GM19455 (cell line): ENCODE measurements around the gene MDGA2.
"Not testable (repeated sequence)": the region's sequence is repeated elsewhere in the genome, so short reads cannot be mapped to it uniquely, and the experiment has no call there.

Experiments
- ATAC-seq: cut with Tn5 transposase; IDR thresholded peaks from one replicate; pipeline ENCODE4 v1.9.1; 2021; ENCODE audit not compliant: unreplicated experiment

MDGA2 gene

DNA sequence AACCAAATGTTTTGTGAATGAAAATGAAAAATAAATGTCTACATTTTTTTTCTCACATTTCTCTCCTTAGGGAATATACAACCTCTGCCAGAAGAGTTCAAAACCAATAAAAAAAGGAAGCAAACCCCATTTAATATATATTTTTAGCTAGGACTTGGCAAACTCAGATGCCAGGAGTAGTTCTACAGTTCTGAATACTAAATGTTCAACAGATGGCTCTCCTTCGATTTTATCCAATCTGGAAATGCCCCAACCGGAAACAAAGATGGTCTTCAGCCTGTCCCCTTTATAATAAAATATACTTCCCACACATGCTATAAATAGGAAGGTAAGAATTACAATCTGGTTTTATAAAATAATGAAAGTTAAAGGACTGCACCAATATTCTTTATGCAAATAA lies 330.4 kb downstream of the MDGA2 start:
- no peak for ATAC-seq

- no peak for ATAC-seq
Observed at GRCh38 chr14:47332939-47333338, 342.5 kb downstream of the MDGA2 start.

DNA sequence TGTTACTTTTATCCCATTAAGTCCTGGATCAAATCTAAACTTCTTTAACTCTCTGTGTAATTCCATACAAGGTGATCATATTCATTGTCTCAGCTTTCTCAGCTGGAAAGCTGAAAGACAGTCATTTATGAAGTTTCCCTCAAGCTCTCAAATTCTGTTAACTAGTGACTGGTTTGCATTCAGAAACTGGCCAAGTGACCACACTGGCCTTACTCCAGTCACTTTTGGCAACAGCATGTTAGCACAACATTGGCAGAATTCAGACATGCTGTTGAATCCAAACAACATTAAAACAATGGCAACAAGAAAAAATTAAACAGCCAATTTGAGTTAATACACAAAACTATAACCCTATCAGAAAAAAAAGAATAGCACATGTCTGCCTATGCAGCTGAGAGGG lies 343.3 kb downstream of the MDGA2 start:
- no peak for ATAC-seq

- ATAC-seq = no peak
Observed at GRCh38 chr14:47328376-47328775, 347.0 kb downstream of the MDGA2 start.

GRCh38 chr14:47327336-47327735 lies 348.1 kb downstream of the MDGA2 start:
- no peak for ATAC-seq

DNA sequence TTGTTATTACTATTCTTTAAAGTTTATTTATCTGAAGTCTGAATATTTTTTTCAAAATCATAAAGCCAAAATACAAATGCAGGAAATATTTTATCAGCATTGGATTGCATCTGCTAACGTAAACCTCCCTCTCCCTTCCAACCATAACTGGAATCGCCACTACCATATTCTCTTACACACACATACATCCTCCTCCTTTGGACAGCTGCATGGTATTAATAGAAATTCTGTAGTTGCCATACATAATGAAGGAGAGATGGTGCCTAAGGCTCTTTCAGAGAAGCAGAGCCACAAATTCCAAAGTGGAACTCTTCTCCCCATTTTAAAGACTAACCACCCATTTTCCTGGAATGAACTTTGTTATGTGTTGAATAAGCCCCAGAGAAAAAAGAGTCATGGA lies 352.7 kb downstream of the MDGA2 start:
- no peak for ATAC-seq

DNA sequence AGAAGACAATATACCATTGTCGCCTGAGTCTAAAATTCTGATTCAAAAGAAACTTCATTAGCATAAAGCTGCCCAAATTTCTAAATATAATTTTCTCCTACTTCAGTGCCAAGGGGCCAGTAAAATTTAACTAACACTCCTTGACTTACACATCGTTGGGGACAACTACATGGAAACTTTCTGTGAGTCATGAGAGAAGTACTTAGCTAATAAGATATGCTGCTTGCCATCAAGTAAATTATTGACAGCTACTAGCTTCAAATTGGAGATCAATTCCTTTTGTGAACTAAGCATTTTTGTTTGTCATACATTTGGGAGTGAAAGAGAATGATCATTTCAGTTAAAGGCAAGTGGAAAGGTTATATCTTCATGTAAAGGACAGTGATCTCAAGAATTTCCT lies 373.3 kb downstream of the MDGA2 start:
- no peak for ATAC-seq

DNA sequence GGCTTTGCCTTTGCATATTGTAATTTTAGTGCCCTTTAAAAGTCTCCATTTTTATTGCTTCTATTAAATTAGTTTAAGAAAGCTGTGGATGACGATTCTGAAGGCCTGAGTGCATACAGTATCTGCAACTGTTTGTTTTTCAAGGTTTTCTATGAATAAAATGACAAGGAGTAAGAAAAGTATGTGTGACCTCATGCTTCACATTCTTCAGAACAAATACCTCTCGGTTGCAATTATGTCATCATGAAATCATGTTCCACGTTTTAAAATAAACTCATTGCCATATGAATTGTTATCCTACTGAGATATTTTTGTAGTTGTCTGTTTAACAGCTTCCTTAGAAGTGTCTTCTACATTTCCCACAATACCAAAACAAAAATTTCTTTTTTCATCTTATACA lies 374.6 kb downstream of the MDGA2 start:
- ATAC-seq = no peak

DNA sequence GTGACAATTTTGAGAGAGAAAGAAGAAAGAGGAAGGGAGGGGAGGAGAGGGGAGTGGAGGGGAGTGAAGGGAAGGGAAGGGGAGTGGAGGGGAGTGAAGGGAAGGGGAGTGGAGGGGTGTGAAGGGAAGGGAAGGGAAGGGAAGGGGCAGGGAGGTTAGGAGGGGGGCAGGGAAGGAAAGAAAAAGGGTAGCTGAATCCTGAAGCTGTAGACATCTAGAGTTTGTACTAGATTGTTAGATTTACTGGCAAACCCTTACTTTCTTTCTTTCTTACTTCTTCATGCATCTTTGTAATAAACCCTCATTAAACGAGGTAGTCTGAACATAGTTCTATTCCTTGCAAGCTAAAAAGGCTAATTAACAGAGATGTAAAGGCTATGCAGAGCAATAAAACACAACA lies 378.0 kb downstream of the MDGA2 start:
- no peak for ATAC-seq

DNA sequence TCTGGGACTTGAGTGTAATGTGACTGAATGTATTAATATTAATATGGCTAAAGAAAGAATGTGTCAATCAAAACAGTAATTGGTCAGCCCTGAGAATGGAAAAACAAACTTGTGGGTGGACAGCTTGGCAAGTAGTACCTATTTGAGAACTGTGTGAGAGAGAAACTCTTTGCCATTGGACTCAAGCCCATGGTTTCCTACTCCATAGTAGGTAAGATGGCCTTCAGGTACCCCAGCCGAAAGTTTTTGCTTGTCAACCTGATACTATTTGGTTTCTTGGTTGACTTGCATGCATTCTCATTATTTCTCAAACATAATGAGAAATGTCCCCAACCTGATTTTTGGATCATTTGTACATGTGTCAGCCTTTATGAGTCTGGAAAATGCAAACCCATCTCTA lies 391.1 kb downstream of the MDGA2 start:
- ATAC-seq = no peak

- not testable (repeated sequence) for ATAC-seq
Observed at GRCh38 chr14:47281761-47282160, 393.6 kb downstream of the MDGA2 start.

GRCh38 chr14:47278233-47278842 lies 397.1 kb downstream of the MDGA2 start:
- ATAC-seq = no peak

DNA sequence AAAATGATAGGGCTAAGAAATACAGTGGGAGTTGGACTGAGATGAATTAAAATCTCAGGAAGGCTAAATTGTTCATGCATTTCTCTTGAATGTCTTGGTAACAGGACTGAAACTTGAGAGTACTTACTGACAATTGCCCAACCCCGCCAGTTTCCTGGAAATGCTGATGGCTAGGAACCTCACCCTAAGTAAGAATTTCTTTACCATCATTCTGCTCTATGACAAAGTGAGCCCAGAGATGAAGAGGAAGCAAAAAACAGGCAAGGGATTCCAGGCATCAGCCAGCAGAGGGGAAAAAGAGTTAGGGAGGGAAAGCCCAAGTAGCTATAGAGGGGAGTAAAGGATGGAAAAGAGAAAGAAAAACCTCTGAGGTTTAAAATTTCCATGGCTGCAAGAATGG lies 397.7 kb downstream of the MDGA2 start:
- ATAC-seq = no peak

DNA sequence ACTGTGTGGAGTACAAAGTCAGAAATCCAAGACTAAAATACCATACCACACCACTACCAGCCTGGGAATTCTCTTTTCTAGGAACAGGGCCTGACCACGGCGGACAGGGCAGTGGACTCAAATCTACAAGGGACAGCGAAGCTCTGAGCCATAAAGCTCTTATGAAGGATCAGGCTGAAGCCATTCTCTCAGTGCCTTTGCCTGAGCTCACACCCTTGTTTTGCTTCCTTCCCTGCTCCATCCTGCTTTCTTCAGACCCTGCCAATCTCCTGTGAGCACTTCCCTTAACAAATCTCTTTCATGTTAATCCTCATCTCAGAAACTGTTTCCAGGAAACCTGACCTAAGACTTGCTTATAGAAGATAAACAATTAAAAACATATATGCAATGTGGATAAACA lies 398.5 kb downstream of the MDGA2 start:
- ATAC-seq = no peak

DNA sequence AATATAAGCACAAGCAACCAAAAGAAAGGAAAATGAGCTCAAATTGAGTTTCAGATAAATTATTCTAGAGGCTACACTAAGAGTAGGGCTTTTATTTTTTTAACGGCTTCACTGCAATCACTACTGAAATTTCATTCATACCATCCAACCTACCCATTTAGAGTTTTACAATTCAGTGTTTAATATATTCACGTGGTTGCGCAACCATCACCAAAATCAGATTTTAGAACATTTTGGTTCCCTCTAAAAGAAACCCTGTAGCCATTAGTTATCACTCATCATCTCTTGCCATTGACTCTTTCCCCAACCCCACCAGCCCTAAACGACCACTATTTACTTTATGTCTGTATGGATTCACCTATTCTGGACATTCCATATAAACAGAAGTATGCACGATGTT lies 401.5 kb downstream of the MDGA2 start:
- ATAC-seq = no peak

DNA sequence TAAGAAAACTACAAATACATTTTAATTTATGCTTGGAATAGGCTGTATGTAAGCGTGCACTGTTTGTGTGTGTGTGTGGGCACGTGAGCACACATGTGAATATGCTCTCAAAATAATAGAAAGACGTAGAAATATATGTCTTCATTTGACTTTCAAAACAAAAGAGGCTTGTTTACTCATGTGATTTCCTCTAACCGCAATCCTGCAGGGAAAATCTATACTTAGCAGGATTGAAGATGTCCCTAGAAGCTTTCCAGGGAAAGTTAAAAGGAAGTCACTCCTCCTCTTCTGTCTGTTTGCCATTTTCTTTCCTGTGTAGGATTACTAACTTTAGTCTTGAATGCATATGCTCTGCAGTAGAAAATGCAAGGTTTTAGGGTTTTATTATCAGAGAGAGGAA lies 404.7 kb downstream of the MDGA2 start:
- no peak for ATAC-seq

- no peak for ATAC-seq
Observed at GRCh38 chr14:47269756-47270492, 405.5 kb downstream of the MDGA2 start.

DNA sequence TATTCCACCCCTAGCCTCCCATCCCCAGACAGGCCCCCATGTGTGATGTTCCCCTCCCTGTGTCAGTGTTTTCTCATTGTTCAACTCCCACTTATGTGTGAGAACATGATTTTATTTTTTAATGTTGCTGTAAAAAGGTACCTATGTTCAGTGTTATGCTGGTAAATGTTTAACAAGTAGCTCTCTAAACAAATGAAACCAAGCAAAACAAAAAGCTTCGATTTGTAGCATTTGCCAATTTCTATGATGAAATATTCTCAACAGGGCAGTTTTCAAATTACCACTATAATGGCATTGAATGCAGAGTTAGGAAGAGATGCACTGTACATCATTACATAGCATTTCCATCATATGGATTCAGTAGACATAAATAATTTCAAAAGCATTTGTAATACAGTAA lies 410.6 kb downstream of the MDGA2 start:
- ATAC-seq = no peak

- ATAC-seq = no peak
Observed at GRCh38 chr14:47262801-47263200, 412.6 kb downstream of the MDGA2 start.

GRCh38 chr14:47261350-47261749 lies 414.1 kb downstream of the MDGA2 start:
- no peak for ATAC-seq

DNA sequence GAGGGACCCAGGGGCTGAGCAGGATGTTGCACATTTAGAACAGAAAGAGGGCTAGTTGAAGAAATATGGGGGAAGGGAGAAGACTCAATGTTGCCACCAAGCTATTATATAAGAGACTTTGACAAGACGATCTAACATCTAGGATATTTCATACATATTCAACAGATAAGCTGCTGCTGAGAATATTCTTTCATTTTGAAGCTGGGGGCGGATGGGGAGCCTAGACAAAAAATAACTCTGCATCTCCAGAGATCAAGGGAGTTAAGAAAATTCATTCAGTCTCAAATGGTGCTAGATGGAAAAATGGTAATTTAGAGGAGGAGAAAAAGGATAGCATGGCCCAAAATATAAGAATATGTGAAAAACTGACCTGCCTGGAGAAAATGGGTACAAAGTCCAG lies 415.6 kb downstream of the MDGA2 start:
- no peak for ATAC-seq

DNA sequence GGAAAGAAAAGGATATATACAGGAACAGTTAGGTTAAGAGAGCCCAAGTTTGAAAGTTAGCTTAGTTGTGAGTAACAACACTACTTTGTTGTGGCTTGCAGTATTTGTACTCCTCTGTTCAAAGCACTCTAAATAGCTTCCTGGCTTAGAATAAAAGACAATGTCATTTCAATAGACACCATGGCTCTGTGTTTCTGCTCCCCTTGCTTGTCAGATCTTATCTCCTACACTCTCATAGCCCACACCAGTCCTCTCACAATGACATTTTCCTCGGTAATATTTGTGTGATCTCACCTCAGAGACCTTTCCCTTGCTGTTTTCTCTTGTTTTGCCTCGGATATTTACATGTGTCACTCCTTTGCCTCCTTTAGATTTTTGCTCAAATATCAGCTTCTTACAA lies 418.4 kb downstream of the MDGA2 start:
- no peak for ATAC-seq

DNA sequence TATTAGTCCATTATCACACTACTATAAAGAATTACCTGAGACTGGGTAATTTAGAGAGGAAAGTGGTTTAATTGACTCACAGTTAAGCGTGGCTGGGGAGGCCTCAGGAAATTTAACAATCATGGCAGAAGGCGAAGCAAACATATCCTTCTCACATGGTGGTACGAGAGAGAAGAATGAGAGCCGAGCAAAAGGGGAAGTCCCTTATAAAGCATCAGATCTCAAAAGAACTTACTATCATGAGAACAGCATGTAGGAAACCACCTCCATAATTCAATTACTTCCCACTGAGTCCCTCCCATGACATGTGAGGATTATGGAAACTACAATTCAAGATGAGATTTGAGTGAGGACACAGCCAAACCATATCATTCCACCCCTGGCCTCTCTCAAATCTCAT lies 422.6 kb downstream of the MDGA2 start:
- no peak for ATAC-seq
